Stimulated activated CD4-positive, alpha-beta T cell treated with anti-CD3 and anti-CD28 coated beads, Interleukin-4, amount 100 ng/mL, for 1 hour (primary cell): Measurements from ENCODE around the gene PHEX.
A peak's percentile ranks its signal among the peaks of the same experiment; 100 is the strongest.

Source experiments
- DNase-seq: peaks from one replicate; pipeline ENCODE4 v3.0.0-alpha.2; 2020

The PHEX gene

DNA sequence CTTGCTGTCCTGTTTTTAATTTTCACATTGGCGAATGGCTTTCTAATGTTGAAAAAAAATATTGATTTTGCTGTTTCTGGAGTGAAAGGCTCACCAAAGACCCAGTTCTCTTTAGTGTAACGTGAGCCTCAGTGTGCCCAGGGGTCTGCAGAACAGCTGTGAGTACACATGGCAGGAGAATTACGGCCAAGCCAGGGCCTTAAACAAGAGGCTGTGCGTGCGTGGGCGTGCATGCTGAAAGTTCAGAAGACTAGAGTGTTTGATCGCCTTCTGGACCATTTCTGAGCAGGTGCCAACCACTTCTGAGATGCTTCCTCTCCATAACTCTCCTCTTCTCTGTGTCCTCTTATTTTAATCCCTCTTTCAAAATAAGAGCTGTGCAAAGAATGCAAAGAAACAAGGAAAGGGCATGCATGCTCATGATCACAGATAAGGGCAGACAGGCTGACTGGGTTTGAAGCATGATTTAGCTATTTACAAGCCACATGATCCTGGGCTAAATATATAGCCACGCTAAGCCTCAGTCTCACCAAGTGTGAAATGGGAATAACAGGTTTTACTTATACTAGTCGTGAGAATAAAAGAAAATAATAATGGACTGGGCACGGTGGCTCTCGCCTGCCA is 9.9 kb downstream of the PHEX start:
- no peak for DNase-seq

- no peak for DNase-seq
These were observed 11.7 kb downstream of the PHEX start for GRCh38 chrX:22043872-22044271.

GRCh38 chrX:22047468-22047867 is 15.3 kb downstream of the PHEX start:
- no peak for DNase-seq

- no peak for DNase-seq
These were observed 21.4 kb downstream of the PHEX start for GRCh38 chrX:22053481-22053880.

GRCh38 chrX:22056235-22056634 is 24.1 kb downstream of the PHEX start:
- no peak for DNase-seq

- no peak for DNase-seq
These were observed 25.5 kb downstream of the PHEX start for GRCh38 chrX:22057667-22058066.

GRCh38 chrX:22059775-22060174 is 27.6 kb downstream of the PHEX start:
- no peak for DNase-seq

DNA sequence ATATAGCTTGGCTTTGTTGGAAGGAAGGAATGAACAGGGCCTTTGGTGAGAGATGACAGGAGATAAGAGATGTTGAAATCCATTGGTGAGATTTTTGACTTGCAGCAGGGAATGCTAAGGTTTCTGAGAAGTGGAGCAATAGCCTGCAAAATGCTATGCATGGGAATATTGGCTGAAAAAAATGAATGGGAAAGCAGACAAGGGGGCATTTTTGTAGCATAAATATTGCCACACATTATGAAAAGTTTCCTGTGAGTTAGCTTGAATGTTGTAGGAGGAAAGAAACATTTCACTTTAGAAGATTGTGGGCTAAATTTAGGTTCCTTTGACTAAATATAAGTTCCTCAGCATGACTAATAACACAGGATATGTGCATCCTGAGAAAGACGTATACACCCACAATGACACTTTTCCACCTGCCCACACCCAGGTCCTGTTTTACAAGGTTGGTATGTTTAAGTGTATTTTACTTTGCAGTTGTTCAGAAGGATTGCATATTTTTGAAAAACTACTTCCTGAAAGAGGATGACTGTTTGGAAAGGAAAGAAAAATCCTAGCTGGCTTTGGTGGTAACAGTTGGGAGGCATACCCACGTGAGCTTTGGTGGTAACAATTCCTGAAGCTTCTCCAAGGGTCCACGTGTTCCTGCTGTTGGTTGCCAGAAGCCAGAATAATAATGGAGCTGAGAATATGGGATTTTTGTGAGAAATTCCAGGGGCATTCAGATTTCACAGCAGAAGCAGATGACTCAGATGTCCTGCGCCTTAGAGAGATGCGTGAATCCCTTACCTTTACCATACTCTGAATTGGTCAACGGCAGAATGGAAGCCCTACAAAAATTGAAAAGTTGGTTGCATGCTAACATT is 28.5 kb downstream of the PHEX start:
- no peak for DNase-seq

DNA sequence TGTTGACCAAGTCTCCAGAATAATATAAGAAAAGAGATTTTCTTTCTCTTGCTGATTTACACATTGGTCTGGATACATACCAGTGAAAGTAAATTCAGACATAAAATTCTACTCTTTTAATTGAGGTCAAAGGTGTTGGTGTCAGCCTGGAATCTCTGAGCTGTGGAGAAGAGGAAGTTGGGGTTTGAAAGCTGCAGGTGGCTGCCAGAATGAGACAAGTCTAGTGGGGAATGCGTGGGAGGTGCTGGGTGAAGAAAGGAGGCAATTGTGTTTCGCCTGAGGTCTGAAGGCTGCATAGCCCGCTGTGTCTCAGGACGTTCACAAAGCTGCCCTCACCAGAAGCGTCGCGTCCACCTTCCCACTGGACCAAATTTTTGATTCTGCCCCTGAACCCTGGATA is 31.2 kb downstream of the PHEX start:
- peak; percentile 10 for DNase-seq

DNA sequence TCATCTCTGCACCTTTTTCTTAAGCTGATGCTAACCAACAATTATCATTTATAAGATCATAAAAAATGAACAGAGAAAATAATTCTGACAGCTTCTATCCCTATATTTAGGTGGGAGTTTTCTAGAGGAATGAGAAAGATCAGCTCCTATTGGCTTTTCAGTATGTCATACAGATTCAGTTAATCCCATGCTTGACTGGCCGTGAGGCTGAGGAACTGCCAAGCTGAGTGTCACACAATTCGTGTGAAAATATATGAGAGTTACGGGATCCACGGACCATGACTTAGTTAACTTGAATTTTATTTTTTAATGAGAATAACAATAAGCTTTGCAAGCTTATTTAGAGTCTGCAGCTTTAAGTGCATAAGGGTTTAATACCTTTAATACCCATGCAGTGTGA is 37.5 kb downstream of the PHEX start:
- DNase-seq = no peak

GRCh38 chrX:22073928-22074327 is 41.8 kb downstream of the PHEX start:
- DNase-seq = no peak

- no peak for DNase-seq
These were observed 46.0 kb downstream of the PHEX start for GRCh38 chrX:22078117-22078516.

GRCh38 chrX:22081475-22082092 is 49.5 kb downstream of the PHEX start:
- DNase-seq = peak; percentile 60

- no peak for DNase-seq
These were observed 53.9 kb downstream of the PHEX start for GRCh38 chrX:22086003-22086402.

DNA sequence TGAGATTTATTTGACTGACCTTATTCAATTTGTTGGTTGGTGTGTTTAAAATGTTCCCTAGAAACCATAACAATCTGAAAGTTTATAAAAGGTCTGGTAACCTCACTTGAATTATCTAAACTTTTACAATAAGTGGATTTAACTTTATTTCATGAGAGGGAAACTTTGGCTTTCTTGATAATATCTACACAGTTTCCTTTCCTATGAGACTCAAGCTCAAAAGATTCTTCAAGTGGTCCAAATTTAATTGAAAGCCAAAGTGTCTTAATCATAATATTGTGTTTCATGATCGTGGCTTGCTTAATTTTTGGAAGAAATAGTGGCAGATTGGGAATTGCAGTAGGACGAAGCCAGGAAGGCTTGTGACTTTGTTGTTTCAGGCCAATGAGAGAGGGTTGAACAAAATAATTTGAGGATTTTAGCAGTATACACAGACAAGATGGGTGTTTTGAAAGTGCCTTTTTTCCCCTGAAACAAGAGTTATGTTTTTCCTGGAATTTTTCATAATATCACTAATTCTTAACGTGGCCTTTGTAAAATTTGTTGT is 55.0 kb downstream of the PHEX start:
- DNase-seq = no peak

- no peak for DNase-seq
These were observed 56.2 kb downstream of the PHEX start for GRCh38 chrX:22088326-22088725.

DNA sequence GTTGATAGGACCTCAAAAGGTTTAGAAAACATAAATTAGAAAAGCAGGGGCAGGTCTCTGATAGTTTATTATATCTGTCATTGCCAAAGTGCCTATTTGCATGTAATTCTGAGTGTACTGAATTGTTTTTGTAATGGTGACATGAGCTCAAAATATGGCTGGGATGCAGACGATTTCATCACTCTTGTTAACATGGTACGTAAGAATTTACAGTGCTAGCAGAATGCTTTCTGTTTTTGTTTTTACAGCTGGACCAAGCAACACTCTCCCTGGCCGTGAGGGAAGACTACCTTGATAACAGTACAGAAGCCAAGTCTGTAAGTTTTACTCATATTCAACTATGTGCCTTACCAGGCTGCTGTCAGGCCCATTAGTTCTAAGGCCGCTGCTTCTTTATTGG is 58.1 kb downstream of the PHEX start:
- DNase-seq = no peak

- DNase-seq = no peak
These were observed 61.4 kb downstream of the PHEX start for GRCh38 chrX:22093550-22093949.

GRCh38 chrX:22095286-22095685 is 63.2 kb downstream of the PHEX start:
- DNase-seq = no peak

- no peak for DNase-seq
These were observed 63.7 kb downstream of the PHEX start for GRCh38 chrX:22095856-22096255.

DNA sequence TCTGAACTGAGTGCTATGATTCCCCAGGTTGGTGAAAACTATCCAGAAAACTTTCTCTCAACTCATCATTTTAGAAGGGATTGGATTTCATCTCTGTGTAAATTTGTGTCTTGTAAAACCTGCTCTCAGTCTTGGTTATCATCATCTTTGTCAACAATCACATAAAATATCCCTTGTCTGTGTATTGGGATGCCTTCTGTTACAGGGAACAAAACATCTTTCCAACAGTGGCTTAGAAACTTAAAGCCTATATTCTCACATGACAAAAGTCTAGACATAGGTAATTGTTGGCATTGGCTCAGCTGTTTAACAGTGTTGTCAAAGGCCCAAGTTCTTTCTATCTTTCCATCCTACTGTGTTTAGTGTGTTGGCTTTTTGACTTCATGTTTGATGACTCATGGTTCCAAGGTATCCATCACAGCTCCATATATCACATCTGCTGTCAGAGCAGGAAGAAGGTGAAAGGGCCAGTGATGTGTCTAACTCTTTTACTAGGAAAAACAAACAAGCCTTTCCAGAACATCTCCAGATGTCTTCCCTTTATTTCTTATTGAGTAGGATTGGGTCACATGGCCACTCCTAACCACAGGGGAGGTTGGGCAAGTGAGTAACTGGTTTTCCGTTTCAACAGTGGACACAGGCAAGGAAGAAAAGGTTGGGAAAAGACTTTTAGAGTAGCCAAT is 65.0 kb downstream of the PHEX start:
- no peak for DNase-seq

DNA sequence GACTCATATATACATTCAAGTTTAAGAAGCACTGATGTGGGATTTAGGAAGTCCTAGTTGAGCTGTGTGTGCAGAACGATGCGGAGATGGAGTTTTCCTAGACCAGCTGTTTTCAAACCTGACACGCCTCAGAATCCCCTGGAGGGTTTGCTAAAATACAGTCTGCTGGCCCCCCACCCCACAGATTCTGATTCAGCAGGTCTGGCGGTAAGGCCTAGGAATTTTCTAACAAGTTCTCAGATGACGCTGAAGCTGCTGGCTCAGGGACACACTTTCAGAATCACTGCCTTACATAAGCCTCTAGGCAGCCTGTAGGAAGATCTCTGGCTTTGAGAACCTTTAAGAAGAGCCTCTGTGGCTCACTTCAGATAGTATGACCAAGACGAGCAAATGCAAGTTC is 73.1 kb downstream of the PHEX start:
- DNase-seq = no peak

- DNase-seq = no peak
These were observed 73.8 kb downstream of the PHEX start for GRCh38 chrX:22105971-22106370.
